ENCODE results near the gene NEDD8.

- no peak for TF ChIP-seq CTCF (IDR thresholded peaks at IDR 0.05)
- no peak for TF ChIP-seq POLR2A (IDR thresholded peaks at IDR 0.05)
Observed at GRCh38 chr14:24240110-24240918, 8.1 kb upstream of the NEDD8 start.

Measured in right lobe of liver (tissue), 4 donors.